ENCODE measurements around the gene EPB41L2. TPM values are rescaled to one million over a fixed set of nuclear protein-coding genes. Genes with fewer than 3 reads are reported as not detected.

Gene EPB41L2
- total RNA-seq, 1 experiment from 2014 or later, result 181 TPM

GRCh38 chr6:131045139-131045538 is 17.9 kb downstream of the EPB41L2 start:
- DNase-seq (ENCODE audit: low spot score), result no peak
- Histone ChIP-seq H3K36me3 (ENCODE audit: insufficient read depth, low read length, poor library complexity, severe bottlenecking) (no peaks in the 10 kb centered on the region), H3K4me1 (ENCODE audit: insufficient read depth, low read length, poor library complexity, severe bottlenecking) (peaks cover 50% of the 10 kb centered on the region), H3K27ac (ENCODE audit: low read depth, low read length, poor library complexity, severe bottlenecking) (no peak overlapping the region), H3K9me3 (ENCODE audit: low read depth, low read length, poor library complexity, severe bottlenecking) (no peaks in the 10 kb centered on the region), H3K27me3 (replicated peaks; ENCODE audit: insufficient read depth, low read depth, low read length, poor library complexity) (no peaks in the 10 kb centered on the region), H3K4me3 (ENCODE audit: low read depth, low read length, poor library complexity, severe bottlenecking) (no peak overlapping the region)
- CTCF ChIA-PET, result no interaction called here
- POLR2A ChIA-PET (ENCODE audit: low non-redundant PET), result no interaction called here
- BruUV-seq (replicated peaks), result no TSS peak
- intact Hi-C loops (cut with micrococcal nuclease; ENCODE audit: unreplicated experiment), result no loop called here
- TF ChIP-seq EZH2 (IDR thresholded peaks at IDR 0.05; ENCODE audit: borderline replicate concordance, low read depth, low read length, poor library complexity, severe bottlenecking), result no peak
- TF ChIP-seq CTCF (conservative IDR thresholded peaks at IDR 0.05; ENCODE audit: low read depth, low read length), result no peak

GRCh38 chr6:131043902-131044447 is 19.1 kb downstream of the EPB41L2 start:
- no peak for DNase-seq (ENCODE audit: low spot score)
- ChIA-PET POLR2A (ENCODE audit: low non-redundant PET) (no interaction called here), CTCF (no interaction called here)
- intact Hi-C loops (cut with micrococcal nuclease; ENCODE audit: unreplicated experiment), result no loop called here
- no peaks in the 10 kb centered on the region for H3K36me3 ChIP-seq (ENCODE audit: insufficient read depth, low read length, poor library complexity, severe bottlenecking)
- no peaks in the 10 kb centered on the region for H3K27me3 ChIP-seq (replicated peaks; ENCODE audit: insufficient read depth, low read depth, low read length, poor library complexity)
- no peaks in the 10 kb centered on the region for H3K9me3 ChIP-seq (ENCODE audit: low read depth, low read length, poor library complexity, severe bottlenecking)
- TF ChIP-seq EZH2 (IDR thresholded peaks at IDR 0.05; ENCODE audit: borderline replicate concordance, low read depth, low read length, poor library complexity, severe bottlenecking), result no peak
- no peak for TF ChIP-seq CTCF (conservative IDR thresholded peaks at IDR 0.05; ENCODE audit: low read depth, low read length)
- H3K4me1 ChIP-seq (ENCODE audit: insufficient read depth, low read length, poor library complexity, severe bottlenecking), result peaks cover 41% of the 10 kb centered on the region
- BruUV-seq (replicated peaks), result no TSS peak
- no peak overlapping the region for H3K27ac ChIP-seq (ENCODE audit: low read depth, low read length, poor library complexity, severe bottlenecking)
- H3K4me3 ChIP-seq (ENCODE audit: low read depth, low read length, poor library complexity, severe bottlenecking), result no peak overlapping the region

DNA sequence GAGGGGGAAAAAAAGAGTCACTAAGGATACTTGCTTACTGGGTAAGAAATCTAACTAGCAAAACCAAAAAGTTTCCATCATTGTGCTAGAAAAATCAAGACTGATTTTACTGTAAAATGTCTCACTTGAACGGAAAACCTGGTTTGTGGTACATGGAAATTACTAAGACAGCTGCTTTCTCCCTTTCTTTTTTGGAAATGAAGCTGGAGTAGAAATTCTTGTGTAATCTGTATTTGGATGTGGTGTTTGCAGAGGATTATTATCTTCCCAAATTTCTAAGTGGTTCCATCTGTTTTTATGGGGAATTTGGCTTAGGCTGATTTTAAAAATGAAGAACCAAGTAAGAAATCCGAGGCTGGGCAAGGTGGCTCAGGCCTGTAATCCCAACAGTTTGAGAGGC is 20.4 kb downstream of the EPB41L2 start:
- no peaks in the 10 kb centered on the region for H3K9me3 ChIP-seq (ENCODE audit: low read depth, low read length, poor library complexity, severe bottlenecking)
- no TSS peak for BruUV-seq (replicated peaks)
- H3K4me3 ChIP-seq (ENCODE audit: low read depth, low read length, poor library complexity, severe bottlenecking), result no peak overlapping the region
- no peaks in the 10 kb centered on the region for H3K27me3 ChIP-seq (replicated peaks; ENCODE audit: insufficient read depth, low read depth, low read length, poor library complexity)
- H3K36me3 ChIP-seq (ENCODE audit: insufficient read depth, low read length, poor library complexity, severe bottlenecking), result no peaks in the 10 kb centered on the region
- ChIA-PET CTCF (no interaction called here), POLR2A (ENCODE audit: low non-redundant PET) (no interaction called here)
- TF ChIP-seq EZH2 (IDR thresholded peaks at IDR 0.05; ENCODE audit: borderline replicate concordance, low read depth, low read length, poor library complexity, severe bottlenecking), result no peak
- no peak for TF ChIP-seq CTCF (conservative IDR thresholded peaks at IDR 0.05; ENCODE audit: low read depth, low read length)
- no peak for DNase-seq (ENCODE audit: low spot score)
- intact Hi-C loops (cut with micrococcal nuclease; ENCODE audit: unreplicated experiment), result no loop called here
- H3K27ac ChIP-seq (ENCODE audit: low read depth, low read length, poor library complexity, severe bottlenecking), result no peak overlapping the region
- H3K4me1 ChIP-seq (ENCODE audit: insufficient read depth, low read length, poor library complexity, severe bottlenecking), result peaks cover 39% of the 10 kb centered on the region
